ENCODE measurements around the gene GNPTG. TPM values are rescaled to one million over a fixed set of nuclear protein-coding genes. Genes with fewer than 3 reads are reported as not detected.

The GNPTG gene
- total and polyA plus RNA-seq, 2 of the 13 experiments (the other 11 are each of a cell fraction or from before 2014, with no cell fraction given) = 22.7 to 71.1 TPM

DNA sequence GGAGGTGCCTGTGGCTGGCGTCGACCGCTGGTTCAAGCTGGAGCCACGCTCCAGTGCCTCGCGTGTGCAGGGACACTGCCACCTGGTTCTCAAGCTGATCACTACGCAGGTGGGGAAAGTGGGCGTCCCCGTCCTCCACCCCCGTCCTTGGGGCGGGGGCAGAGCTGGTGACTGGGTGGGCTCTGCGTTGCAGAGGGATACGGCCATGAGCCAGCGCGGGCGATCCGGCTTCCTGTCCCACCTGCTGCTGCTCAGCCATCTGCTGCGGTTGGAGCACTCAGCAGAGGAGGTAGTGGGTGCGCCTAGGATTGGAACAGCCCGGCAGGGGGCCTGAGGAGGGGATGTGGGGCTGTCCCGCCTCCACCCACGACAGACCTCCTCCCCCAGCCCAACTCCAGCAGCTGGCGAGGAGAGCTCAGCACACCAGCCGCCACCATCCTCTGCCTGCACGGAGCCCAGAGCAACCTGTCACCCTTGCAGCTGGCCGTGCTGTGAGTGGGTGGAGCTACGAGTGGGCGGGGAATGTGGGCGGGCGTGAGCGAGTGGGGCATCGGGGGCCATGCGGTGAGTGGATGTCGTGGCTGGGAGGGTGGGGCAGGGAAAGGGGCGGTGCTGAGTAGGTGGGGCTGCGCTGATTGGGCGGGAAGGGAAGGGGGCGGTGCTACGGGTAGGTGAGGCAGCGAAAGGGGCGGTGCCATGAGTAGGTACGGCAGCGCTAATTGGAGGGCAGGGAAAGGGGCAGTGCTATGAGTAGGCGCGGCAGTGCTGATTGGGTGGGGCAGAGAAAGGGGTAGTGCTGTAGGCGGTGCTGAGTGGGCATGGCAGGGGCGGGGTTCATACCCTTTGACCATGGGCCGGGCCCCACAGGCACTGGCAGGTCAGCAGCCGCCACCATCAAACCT, 9.0 kb upstream of the GNPTG start:
- Histone ChIP-seq H3K9ac (ENCODE audit: insufficient read depth, low read depth, low read length) (peak overlapping the region; percentile 57), H3K4me1 (ENCODE audit: insufficient read depth, low read length) (peaks cover 19% of the 10 kb centered on the region), H3K4me2 (ENCODE audit: low read depth, low read length) (peak overlapping the region; percentile 99), H3K27me3 (ENCODE audit: control insufficient read depth in 1 of 2, insufficient read depth in 2 of 2, low read length in 2 of 2) (peaks cover 4 to 29% of the 10 kb centered on the region in 2 experiments; a peak in 3 of 5 replicates), H2AFZ (ENCODE audit: low read length) (no peak overlapping the region), H3K36me3 (replicated peaks in 1 of 2; ENCODE audit: control insufficient read depth in 1 of 2, insufficient read depth in 2 of 2, low read length in 2 of 2) (no peaks in the 10 kb centered on the region; a peak in 1 of 5 replicates), H3K27ac (ENCODE audit: extremely low read length, insufficient read depth, low read length) (no peak overlapping the region), H3K9me3 (ENCODE audit: low read length) (no peaks in the 10 kb centered on the region), H3K79me2 (ENCODE audit: insufficient read depth, low read length) (no peaks in the 10 kb centered on the region), H3K4me3 (replicated peaks in 1 of 3; ENCODE audit: insufficient read depth in 1 of 3, low read depth in 2 of 3, low read length in 3 of 3) (peak overlapping the region; percentile 60 to 87 (median 71)), H4K20me1 (ENCODE audit: insufficient read depth, low read length) (no peaks in the 10 kb centered on the region)
- ATAC-seq (peak; percentile 93), DNase-seq (ENCODE audit: low spot score) (peak; percentile 96), FAIRE-seq (peak; percentile 93)
- WGBS (ENCODE audit: low lambda C conversion rate) = 2% methylated on average over 26 of the region's 49 CpGs
- in situ Hi-C loops (cut with HindIII; ENCODE audit: extremely low pct_ligation_motif_present, low pct_unique_long_range_greater_than_20kb) (no loop called here), intact Hi-C loops (cut with micrococcal nuclease; ENCODE audit: unreplicated experiment) (no loop called here)
- ChIA-PET CTCF (ENCODE audit: low intra/inter-chr PET ratio, low total read pairs) (no interaction called here), POLR2A (interaction anchor here (0.6 to 2.3 kb wide), 8 partner anchors 11 to 169 kb away, joined by 3 to 25 read pairs (median 4); partner anchors contain the start of genes BAIAP3, UBE2I and UQCC4)
- no TSS peak for BruUV-seq (replicated peaks)
- TF ChIP-seq ZNF280B (CRISPR knock-in tag; IDR thresholded peaks at IDR 0.05; ENCODE audit: borderline replicate concordance) (0 out of 2 replicates have a peak, but pooled peaks have one; percentile 12), ZNF567 (CRISPR knock-in tag; IDR thresholded peaks at IDR 0.05; ENCODE audit: borderline replicate concordance) (no peak), ZNF510 (CRISPR knock-in tag; IDR thresholded peaks at IDR 0.05; ENCODE audit: low read depth) (no peak), ZNF430 (CRISPR knock-in tag; IDR thresholded peaks at IDR 0.05) (no peak), KAT7 (CRISPR knock-in tag; IDR thresholded peaks at IDR 0.05; ENCODE audit: borderline replicate concordance) (no peak), HMGXB3 (CRISPR knock-in tag; IDR thresholded peaks at IDR 0.05; ENCODE audit: borderline replicate concordance) (no peak), FOXJ3 (CRISPR knock-in tag; IDR thresholded peaks at IDR 0.05; ENCODE audit: borderline replicate concordance) (no peak), MXD4 (CRISPR knock-in tag; IDR thresholded peaks at IDR 0.05) (peak; percentile 62; the same call in 1 of the 2 replicates), ZNF557 (CRISPR knock-in tag; IDR thresholded peaks at IDR 0.05) (no peak), ZNF530 (CRISPR knock-in tag; IDR thresholded peaks at IDR 0.05; ENCODE audit: low read depth) (no peak), SP1 (IDR thresholded peaks at IDR 0.05) (peak; percentile 99), SP1 (CRISPR knock-in tag; IDR thresholded peaks at IDR 0.05) (peak; percentile 99), ZFP91 (CRISPR knock-in tag; IDR thresholded peaks at IDR 0.05; ENCODE audit: borderline replicate concordance) (no peak; the same call in 1 of the 2 replicates)
- TF ChIP-seq, protein P1, sequence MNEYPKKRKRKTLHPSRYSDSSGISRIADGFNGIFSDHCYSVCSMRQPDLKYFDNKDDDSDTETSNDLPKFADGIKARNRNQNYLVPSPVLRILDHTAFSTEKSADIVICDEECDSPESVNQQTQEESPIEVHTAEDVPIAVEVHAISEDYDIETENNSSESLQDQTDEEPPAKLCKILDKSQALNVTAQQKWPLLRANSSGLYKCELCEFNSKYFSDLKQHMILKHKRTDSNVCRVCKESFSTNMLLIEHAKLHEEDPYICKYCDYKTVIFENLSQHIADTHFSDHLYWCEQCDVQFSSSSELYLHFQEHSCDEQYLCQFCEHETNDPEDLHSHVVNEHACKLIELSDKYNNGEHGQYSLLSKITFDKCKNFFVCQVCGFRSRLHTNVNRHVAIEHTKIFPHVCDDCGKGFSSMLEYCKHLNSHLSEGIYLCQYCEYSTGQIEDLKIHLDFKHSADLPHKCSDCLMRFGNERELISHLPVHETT (CRISPR knock-in tag; conservative IDR thresholded peaks at IDR 0.05) = no peak
